Bronchial epithelial cell (primary cell): ENCODE results near the gene VAV2. TPM values are rescaled to one million over a fixed set of nuclear protein-coding genes. Genes with fewer than 3 reads are reported as not detected.
"Not testable (repeated sequence)": the region's sequence is repeated elsewhere in the genome, so short reads cannot be mapped to it uniquely, and the experiment has no call there.

Source experiments
- DNase-seq: peaks from one replicate; pipeline ENCODE4 v3.0.0-alpha.2; 2010; ENCODE audit warnings: low read depth
- FAIRE-seq: peaks from 2 replicates; lab custom pipeline; 2011; peaks lifted over from hg19 to GRCh38; lab: Jason Lieb, UNC
- H3K27me3 ChIP-seq: 2 replicates; pipeline ENCODE4 v1.5.1; 2011; ENCODE audit warnings: low read length; ENCODE audit not compliant: control insufficient read depth, insufficient read depth
- H3K36me3 ChIP-seq: 2 replicates; pipeline ENCODE4 v1.5.1; 2011; ENCODE audit warnings: low read length; ENCODE audit not compliant: control insufficient read depth, insufficient read depth
- H3K4me3 ChIP-seq: 2 replicates; pipeline ENCODE4 v1.5.1; 2011; ENCODE audit warnings: mild to moderate bottlenecking, low read depth, low read length, control low read depth
- CTCF ChIP-seq: IDR thresholded peaks from 2 replicates; pipeline ENCODE4 v1.5.1; 2011; ENCODE audit warnings: mild to moderate bottlenecking, moderate library complexity, low read length, control low read depth, inconsistent platforms; ENCODE audit not compliant: insufficient read depth, severe bottlenecking
- total RNA-seq: library from RNA; depleted of rRNA; stranded (reverse); fragments of >200 nt; gene quantifications from 2 replicates; pipeline ENCODE4 v1.2.1, GENCODE V29; 2014

Gene VAV2
- total RNA-seq, 1 donor from 2014 or later: 46.6 TPM

GRCh38 chr9:133959171-133959570, 33.0 kb downstream of the VAV2 start:
- DNase-seq (no peak), FAIRE-seq (no peak)
- H3K4me3 ChIP-seq: no peak overlapping the region
- H3K36me3 ChIP-seq: peaks cover 4% of the 10 kb centered on the region
- TF ChIP-seq CTCF: no peak
- no peaks in the 10 kb centered on the region for H3K27me3 ChIP-seq

GRCh38 chr9:133958756-133959155, 33.4 kb downstream of the VAV2 start:
- DNase-seq (peak; percentile 17), FAIRE-seq (no peak)
- TF ChIP-seq CTCF: no peak

GRCh38 chr9:133957772-133958171, 34.4 kb downstream of the VAV2 start:
- not testable (repeated sequence) for FAIRE-seq, H3K27me3 ChIP-seq, DNase-seq, H3K36me3 ChIP-seq, H3K4me3 ChIP-seq

More at GRCh38 chr9:133958756-133959155, 33.4 kb downstream of the VAV2 start:
- Histone ChIP-seq H3K4me3 (no peak overlapping the region), H3K27me3 (no peaks in the 10 kb centered on the region), H3K36me3 (peaks cover 5% of the 10 kb centered on the region)

- no peak for TF ChIP-seq CTCF
- DNase-seq: no peak
- Histone ChIP-seq H3K36me3 (peaks cover 5% of the 10 kb centered on the region), H3K4me3 (no peak overlapping the region), H3K27me3 (no peaks in the 10 kb centered on the region)
- no peak for FAIRE-seq
Measured at GRCh38 chr9:133957328-133957727, 34.8 kb downstream of the VAV2 start.

- no peak for TF ChIP-seq CTCF
- Histone ChIP-seq H3K27me3 (no peaks in the 10 kb centered on the region), H3K4me3 (no peak overlapping the region), H3K36me3 (peaks cover 6% of the 10 kb centered on the region)
- FAIRE-seq (no peak), DNase-seq (no peak)
Measured at GRCh38 chr9:133956520-133957076, 35.5 kb downstream of the VAV2 start.

- Histone ChIP-seq H3K4me3 (no peak overlapping the region), H3K27me3 (no peaks in the 10 kb centered on the region), H3K36me3 (peaks cover 7% of the 10 kb centered on the region)
- FAIRE-seq (no peak), DNase-seq (no peak)
- TF ChIP-seq CTCF: no peak
Measured at GRCh38 chr9:133955821-133956411, 36.2 kb downstream of the VAV2 start.
